HepG2 (cell line): ENCODE results near the gene C9orf85.

Experiments
- ELF1 ChIP-seq: sonication (generic); formaldehyde crosslinking; IDR thresholded peaks from 2 replicates; pipeline ENCODE4 v1.4.0; 2020; ENCODE audit warnings: missing genetic modification reagents
- HMG20B ChIP-seq: conservative IDR thresholded peaks from 2 replicates; pipeline ENCODE4 v1.6.1; 2016; ENCODE audit warnings: missing genetic modification reagents, missing compliant biosample characterization
- MTA3 ChIP-seq: sonication (generic); formaldehyde crosslinking; IDR thresholded peaks from 2 replicates; pipeline ENCODE4 v1.4.0; 2020; ENCODE audit warnings: missing genetic modification reagents
- ONECUT2 ChIP-seq: sonication (generic); formaldehyde crosslinking; IDR thresholded peaks from 2 replicates; pipeline ENCODE4 v1.4.0; 2020; ENCODE audit warnings: missing genetic modification reagents
- ZNF230 ChIP-seq: sonication (generic); formaldehyde crosslinking; IDR thresholded peaks from 2 replicates; pipeline ENCODE4 v1.4.0; 2020; ENCODE audit warnings: mild to moderate bottlenecking, missing genetic modification reagents
- TF ChIP-seq, protein P1 (sequence below): sonication (generic); formaldehyde crosslinking; IDR thresholded peaks from 2 replicates; pipeline ENCODE4 v1.8.1; 2022; ENCODE audit warnings: low read depth, mild to moderate bottlenecking, missing genetic modification reagents
- TF ChIP-seq, protein P2 (sequence below): sonication (generic); formaldehyde crosslinking; IDR thresholded peaks from 2 replicates; pipeline ENCODE4 v1.5.0; 2020; ENCODE audit warnings: mild to moderate bottlenecking, missing genetic modification reagents, moderate library complexity
- TF ChIP-seq, protein P3 (sequence below): sonication (generic); formaldehyde crosslinking; IDR thresholded peaks from 2 replicates; pipeline ENCODE4 v1.5.1; 2020; ENCODE audit warnings: missing genetic modification reagents, mild to moderate bottlenecking, borderline replicate concordance

DNA sequence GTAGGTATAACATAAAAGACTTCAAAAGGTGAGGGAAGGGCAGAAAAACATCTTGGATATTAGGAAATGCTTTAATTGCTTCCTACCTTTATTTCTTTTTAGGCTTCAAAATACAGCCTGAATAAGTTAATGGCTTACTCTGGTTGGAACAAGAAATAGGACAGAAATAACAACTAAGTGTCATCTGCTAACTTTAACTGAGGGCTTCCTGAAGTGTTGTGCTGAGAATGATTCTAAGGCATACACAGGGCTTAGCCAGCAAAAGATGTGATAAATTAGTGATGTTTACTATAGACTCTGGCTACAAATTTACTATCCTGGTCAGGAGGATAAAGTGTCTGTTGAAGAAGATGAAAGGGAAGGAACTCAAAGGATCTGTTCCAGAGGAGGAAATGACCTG lies 34.6 kb upstream of the C9orf85 start:
- TF ChIP-seq, protein P1, sequence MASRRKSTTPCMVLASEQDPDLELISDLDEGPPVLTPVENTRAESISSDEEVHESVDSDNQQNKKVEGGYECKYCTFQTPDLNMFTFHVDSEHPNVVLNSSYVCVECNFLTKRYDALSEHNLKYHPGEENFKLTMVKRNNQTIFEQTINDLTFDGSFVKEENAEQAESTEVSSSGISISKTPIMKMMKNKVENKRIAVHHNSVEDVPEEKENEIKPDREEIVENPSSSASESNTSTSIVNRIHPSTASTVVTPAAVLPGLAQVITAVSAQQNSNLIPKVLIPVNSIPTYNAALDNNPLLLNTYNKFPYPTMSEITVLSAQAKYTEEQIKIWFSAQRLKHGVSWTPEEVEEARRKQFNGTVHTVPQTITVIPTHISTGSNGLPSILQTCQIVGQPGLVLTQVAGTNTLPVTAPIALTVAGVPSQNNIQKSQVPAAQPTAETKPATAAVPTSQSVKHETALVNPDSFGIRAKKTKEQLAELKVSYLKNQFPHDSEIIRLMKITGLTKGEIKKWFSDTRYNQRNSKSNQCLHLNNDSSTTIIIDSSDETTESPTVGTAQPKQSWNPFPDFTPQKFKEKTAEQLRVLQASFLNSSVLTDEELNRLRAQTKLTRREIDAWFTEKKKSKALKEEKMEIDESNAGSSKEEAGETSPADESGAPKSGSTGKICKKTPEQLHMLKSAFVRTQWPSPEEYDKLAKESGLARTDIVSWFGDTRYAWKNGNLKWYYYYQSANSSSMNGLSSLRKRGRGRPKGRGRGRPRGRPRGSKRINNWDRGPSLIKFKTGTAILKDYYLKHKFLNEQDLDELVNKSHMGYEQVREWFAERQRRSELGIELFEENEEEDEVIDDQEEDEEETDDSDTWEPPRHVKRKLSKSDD (CRISPR knock-in tag): no peak
- TF ChIP-seq, protein P2, sequence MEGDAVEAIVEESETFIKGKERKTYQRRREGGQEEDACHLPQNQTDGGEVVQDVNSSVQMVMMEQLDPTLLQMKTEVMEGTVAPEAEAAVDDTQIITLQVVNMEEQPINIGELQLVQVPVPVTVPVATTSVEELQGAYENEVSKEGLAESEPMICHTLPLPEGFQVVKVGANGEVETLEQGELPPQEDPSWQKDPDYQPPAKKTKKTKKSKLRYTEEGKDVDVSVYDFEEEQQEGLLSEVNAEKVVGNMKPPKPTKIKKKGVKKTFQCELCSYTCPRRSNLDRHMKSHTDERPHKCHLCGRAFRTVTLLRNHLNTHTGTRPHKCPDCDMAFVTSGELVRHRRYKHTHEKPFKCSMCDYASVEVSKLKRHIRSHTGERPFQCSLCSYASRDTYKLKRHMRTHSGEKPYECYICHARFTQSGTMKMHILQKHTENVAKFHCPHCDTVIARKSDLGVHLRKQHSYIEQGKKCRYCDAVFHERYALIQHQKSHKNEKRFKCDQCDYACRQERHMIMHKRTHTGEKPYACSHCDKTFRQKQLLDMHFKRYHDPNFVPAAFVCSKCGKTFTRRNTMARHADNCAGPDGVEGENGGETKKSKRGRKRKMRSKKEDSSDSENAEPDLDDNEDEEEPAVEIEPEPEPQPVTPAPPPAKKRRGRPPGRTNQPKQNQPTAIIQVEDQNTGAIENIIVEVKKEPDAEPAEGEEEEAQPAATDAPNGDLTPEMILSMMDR: no peak
- TF ChIP-seq ZNF230 (no peak), ELF1 (no peak), HMG20B (CRISPR knock-in tag) (no peak), ONECUT2 (CRISPR knock-in tag) (no peak), MTA3 (CRISPR knock-in tag) (no peak)
- TF ChIP-seq, protein P3, sequence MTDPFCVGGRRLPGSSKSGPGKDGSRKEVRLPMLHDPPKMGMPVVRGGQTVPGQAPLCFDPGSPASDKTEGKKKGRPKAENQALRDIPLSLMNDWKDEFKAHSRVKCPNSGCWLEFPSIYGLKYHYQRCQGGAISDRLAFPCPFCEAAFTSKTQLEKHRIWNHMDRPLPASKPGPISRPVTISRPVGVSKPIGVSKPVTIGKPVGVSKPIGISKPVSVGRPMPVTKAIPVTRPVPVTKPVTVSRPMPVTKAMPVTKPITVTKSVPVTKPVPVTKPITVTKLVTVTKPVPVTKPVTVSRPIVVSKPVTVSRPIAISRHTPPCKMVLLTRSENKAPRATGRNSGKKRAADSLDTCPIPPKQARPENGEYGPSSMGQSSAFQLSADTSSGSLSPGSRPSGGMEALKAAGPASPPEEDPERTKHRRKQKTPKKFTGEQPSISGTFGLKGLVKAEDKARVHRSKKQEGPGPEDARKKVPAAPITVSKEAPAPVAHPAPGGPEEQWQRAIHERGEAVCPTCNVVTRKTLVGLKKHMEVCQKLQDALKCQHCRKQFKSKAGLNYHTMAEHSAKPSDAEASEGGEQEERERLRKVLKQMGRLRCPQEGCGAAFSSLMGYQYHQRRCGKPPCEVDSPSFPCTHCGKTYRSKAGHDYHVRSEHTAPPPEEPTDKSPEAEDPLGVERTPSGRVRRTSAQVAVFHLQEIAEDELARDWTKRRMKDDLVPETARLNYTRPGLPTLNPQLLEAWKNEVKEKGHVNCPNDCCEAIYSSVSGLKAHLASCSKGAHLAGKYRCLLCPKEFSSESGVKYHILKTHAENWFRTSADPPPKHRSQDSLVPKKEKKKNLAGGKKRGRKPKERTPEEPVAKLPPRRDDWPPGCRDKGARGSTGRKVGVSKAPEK (CRISPR knock-in tag): no peak
